Tibial nerve (tissue), 4 donors: Measurements from ENCODE around the gene PPM1F.

Source experiments
- CTCF ChIP-seq, 5 experiments: fragments of 200-600 bp in 3 of 5; fragments of 450-650 bp in 2 of 5; sonication (generic) in 3 of 5; IDR thresholded peaks; one replicate each; pipeline ENCODE4 v1.5.1; 2016 to 2019; ENCODE audit warnings: antibody characterized with exemption in 5 of 5, mild to moderate bottlenecking in 3 of 5, moderate library complexity in 2 of 5
- EP300 ChIP-seq, 2 donors: sonication (generic); formaldehyde crosslinking; IDR thresholded peaks; one replicate each; pipeline ENCODE4 v1.6.1; 2017; ENCODE audit warnings: antibody characterized with exemption in 2 of 2, mild to moderate bottlenecking in 1 of 2
- POLR2A ChIP-seq, 2 donors: fragments of 450-650 bp; IDR thresholded peaks; one replicate each; pipeline ENCODE4 v1.6.1; 2017; ENCODE audit warnings: antibody characterized with exemption in 2 of 2, mild to moderate bottlenecking in 2 of 2, moderate library complexity in 2 of 2

GRCh38 chr22:21936151-21936775, 16.4 kb downstream of the PPM1F start:
- no peak for TF ChIP-seq POLR2A (IDR thresholded peaks at IDR 0.05)
- TF ChIP-seq CTCF (IDR thresholded peaks at IDR 0.05): no peak
- peak in 1 of 2 donors; percentile 49 for TF ChIP-seq EP300 (IDR thresholded peaks at IDR 0.05)
